Measurements from ENCODE around the gene TMEM131.
"Not testable (repeated sequence)": the region's sequence is repeated elsewhere in the genome, so short reads cannot be mapped to it uniquely, and the experiment has no call there.

TMEM131 gene

DNA sequence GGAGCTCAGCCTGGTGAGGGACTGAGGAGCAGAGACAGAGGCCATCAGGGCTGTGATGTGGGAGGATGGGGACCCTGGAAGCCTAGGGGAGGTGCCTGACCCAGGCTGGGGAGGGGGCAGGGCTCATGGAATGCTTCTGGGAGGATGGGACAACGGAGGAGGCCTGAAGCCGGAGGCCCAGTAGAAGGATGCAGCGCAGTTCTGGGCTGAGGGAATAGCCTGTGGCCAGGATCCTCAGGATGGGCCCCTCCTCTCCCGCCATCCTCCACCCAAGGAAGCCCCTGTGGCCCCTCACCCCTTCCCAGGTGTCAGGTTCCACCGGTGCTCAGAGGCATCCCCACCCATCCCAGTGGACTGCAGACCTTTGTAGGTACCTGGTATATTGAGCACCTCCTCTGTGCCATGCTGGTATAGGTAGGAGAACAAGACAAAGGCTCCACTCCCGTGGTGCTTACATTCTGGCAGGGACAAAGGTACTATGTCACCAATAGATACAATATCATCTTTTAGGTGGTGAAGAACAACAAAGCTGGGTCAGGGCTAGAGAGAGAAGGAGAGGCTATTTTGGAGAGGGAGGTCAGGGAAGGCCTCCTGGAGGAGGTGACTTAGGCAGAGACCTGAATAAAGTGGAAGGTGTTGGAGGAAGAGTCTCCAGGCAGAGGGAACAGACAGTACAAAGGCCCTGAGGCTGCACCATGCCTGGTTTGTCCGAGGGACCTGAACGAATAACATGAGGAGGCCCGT lies 279.6 kb downstream of the TMEM131 start:
- ChIA-PET CTCF (interaction anchor here (13.7 kb wide), 1 partner anchor 17 kb away, joined by 134 read pairs; no protein-coding TSS in a partner anchor), POLR2A (no interaction called here)
- TF ChIP-seq CTCF (IDR thresholded peaks at IDR 0.05; ENCODE audit: insufficient read depth, low read length, missing control alignments): no peak
- no peak for DNase-seq (ENCODE audit: low read depth, low spot score)
- no peak overlapping the region for H3K4me3 ChIP-seq (ENCODE audit: low read depth, low read length)

- ChIA-PET POLR2A (no interaction called here), CTCF (interaction anchor here (13.7 kb wide), 1 partner anchor 16 kb away, joined by 134 read pairs; no protein-coding TSS in a partner anchor)
- DNase-seq (ENCODE audit: low read depth, low spot score): no peak
- no peak overlapping the region for H3K4me3 ChIP-seq (ENCODE audit: low read depth, low read length)
- no peak for TF ChIP-seq CTCF (IDR thresholded peaks at IDR 0.05; ENCODE audit: insufficient read depth, low read length, missing control alignments)
Observed at GRCh38 chr2:97714950-97715652, 280.6 kb downstream of the TMEM131 start.

- DNase-seq (ENCODE audit: low read depth, low spot score): no peak
- ChIA-PET CTCF (interaction anchor here (13.7 kb wide), 1 partner anchor 16 kb away, joined by 134 read pairs; no protein-coding TSS in a partner anchor), POLR2A (no interaction called here)
- no peak for TF ChIP-seq CTCF (IDR thresholded peaks at IDR 0.05; ENCODE audit: insufficient read depth, low read length, missing control alignments)
- H3K4me3 ChIP-seq (ENCODE audit: low read depth, low read length): no peak overlapping the region
Observed at GRCh38 chr2:97714084-97714949, 281.4 kb downstream of the TMEM131 start.

- CTCF ChIA-PET: interaction anchor here (1.3 to 13.7 kb wide), 2 partner anchors 15 to 123 kb away, joined by 3 to 134 read pairs; no protein-coding TSS in a partner anchor
- TF ChIP-seq CTCF (IDR thresholded peaks at IDR 0.05; ENCODE audit: insufficient read depth, low read length, missing control alignments): no peak
- H3K4me3 ChIP-seq (ENCODE audit: low read depth, low read length): no peak within 1 kb of the TSS
- DNase-seq (ENCODE audit: low read depth, low spot score): no peak
- POLR2A ChIA-PET: no interaction called here
Observed at GRCh38 chr2:97713296-97714083, 282.3 kb downstream of the TMEM131 start, which contains the start of gene ZAP70. ZAP70 (plus strand) TSS chr2:97713576; CDS start chr2:97724037, 10,461 bp downstream.

DNA sequence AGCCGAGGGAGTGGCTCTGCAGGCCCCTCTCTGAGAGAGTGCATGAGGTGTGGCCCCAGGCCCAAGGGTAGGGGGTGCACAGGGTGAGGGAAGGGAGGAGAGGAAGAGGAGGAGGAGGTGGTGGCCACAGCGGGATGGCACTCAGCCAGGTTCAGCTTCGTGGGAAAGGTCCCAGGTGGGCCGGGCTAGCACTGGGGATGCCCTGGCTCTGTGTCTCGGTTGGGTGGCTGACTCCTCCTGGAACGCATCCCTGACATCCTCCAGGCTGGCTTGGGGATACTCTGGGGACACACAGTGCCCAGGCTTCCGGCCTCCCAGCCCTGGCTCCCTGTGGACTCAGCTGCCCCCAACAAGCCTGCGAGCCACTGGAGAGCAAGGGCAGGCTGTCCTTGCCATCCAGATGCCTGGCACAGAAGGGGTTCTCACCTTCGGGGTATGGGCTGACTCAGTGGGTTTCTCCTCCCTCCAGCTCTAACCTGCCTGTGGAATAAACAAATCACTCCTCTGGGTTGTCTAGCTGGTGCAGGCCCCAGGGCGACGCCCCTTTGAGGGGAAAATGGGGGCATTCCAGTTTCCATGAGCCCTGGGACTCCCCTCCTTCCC lies 283.0 kb downstream of the TMEM131 start:
- CTCF ChIA-PET: interaction anchor here (0.9 to 13.7 kb wide), 3 partner anchors 14 to 122 kb away, joined by 3 to 134 read pairs (median 4); no protein-coding TSS in a partner anchor

DNA sequence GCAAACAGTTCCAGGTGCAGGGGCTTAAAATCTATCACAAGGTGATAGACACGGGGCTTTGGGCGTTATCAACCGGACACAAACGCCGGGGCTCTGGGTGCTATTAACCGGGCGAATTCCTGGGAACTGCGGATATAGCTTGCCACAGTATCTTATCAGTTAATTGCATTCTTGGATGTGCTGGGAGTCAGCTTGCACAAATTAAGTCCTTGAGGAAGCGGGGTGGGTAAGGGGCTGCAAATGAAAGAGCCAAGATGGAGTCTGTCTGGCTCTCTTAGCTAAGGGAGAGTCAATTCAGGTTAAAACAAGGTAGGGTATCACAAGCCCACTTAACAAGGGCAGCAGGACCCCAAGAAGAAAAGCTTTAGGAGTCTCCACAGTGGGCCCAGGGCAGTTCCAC lies 283.6 kb downstream of the TMEM131 start:
- CTCF ChIA-PET: interaction anchor here (0.9 to 13.7 kb wide), 3 partner anchors 13 to 121 kb away, joined by 3 to 134 read pairs (median 4); no protein-coding TSS in a partner anchor
- H3K4me3 ChIP-seq (ENCODE audit: low read depth, low read length); POLR2A ChIA-PET; DNase-seq (ENCODE audit: low read depth, low spot score): not testable (repeated sequence)

More for the DNA sequence above, 283.0 kb downstream of the TMEM131 start:
- POLR2A ChIA-PET: no interaction called here
- no peak overlapping the region for H3K4me3 ChIP-seq (ENCODE audit: low read depth, low read length)
- DNase-seq (ENCODE audit: low read depth, low spot score): no peak
- TF ChIP-seq CTCF (IDR thresholded peaks at IDR 0.05; ENCODE audit: insufficient read depth, low read length, missing control alignments): no peak

All from AG04449 (cell line).